H9 (cell line): ENCODE measurements around the gene CCL13. TPM values are rescaled to one million over a fixed set of nuclear protein-coding genes. Genes with fewer than 3 reads are reported as not detected.

Source experiments
- DNase-seq: peaks from one replicate; pipeline ENCODE4 v3.0.0-alpha.2; 2017
- H2AFZ ChIP-seq: one replicate; pipeline ENCODE4 v1.6.1; 2013; ENCODE audit warnings: mild to moderate bottlenecking, low read length, control low read depth, moderate library complexity
- H2AK5ac ChIP-seq: 2 replicates; pipeline ENCODE4 v1.6.1; 2013; ENCODE audit warnings: low read length, control low read depth, mixed read lengths; ENCODE audit not compliant: insufficient read length
- H2BK120ac ChIP-seq: one replicate; pipeline ENCODE4 v1.6.1; 2013; ENCODE audit warnings: low read depth, mild to moderate bottlenecking, low read length, control low read depth, inconsistent platforms; ENCODE audit not compliant: poor library complexity, severe bottlenecking
- H2BK12ac ChIP-seq: 2 replicates; pipeline ENCODE4 v1.6.1; 2013; ENCODE audit warnings: low read length, control low read depth, mixed read lengths, low read depth; ENCODE audit not compliant: insufficient read length
- H2BK15ac ChIP-seq: 2 replicates; pipeline ENCODE4 v1.6.1; 2013; ENCODE audit warnings: low read depth, low read length, control low read depth
- H2BK20ac ChIP-seq: one replicate; pipeline ENCODE4 v1.6.1; 2013; ENCODE audit warnings: low read depth, mild to moderate bottlenecking, low read length, control low read depth, inconsistent platforms; ENCODE audit not compliant: poor library complexity, severe bottlenecking
- H2BK5ac ChIP-seq: 2 replicates; pipeline ENCODE4 v1.6.1; 2013; ENCODE audit warnings: low read length, control low read depth, mixed read lengths; ENCODE audit not compliant: insufficient read length
- H3K14ac ChIP-seq: 2 replicates; pipeline ENCODE4 v1.6.1; 2013; ENCODE audit warnings: low read length, control low read depth; ENCODE audit not compliant: insufficient read depth
- H3K18ac ChIP-seq: 2 replicates; pipeline ENCODE4 v1.6.1; 2013; ENCODE audit warnings: low read depth, mild to moderate bottlenecking, mixed read lengths, low read length, control low read depth; ENCODE audit not compliant: insufficient read length
- H3K23ac ChIP-seq: 2 replicates; pipeline ENCODE4 v1.6.1; 2013; ENCODE audit warnings: low read length, control low read depth, mixed read lengths, low read depth; ENCODE audit not compliant: insufficient read length
- H3K23me2 ChIP-seq: 2 replicates; pipeline ENCODE4 v1.6.1; 2013; ENCODE audit warnings: low read depth, mild to moderate bottlenecking, mixed read lengths, low read length, control low read depth; ENCODE audit not compliant: insufficient read length, poor library complexity, severe bottlenecking
- H3K27ac ChIP-seq: 2 replicates; pipeline ENCODE4 v1.5.1; 2013; ENCODE audit warnings: low read length, control low read depth, mixed read lengths, low read depth; ENCODE audit not compliant: insufficient read length
- H3K27me3 ChIP-seq: 2 replicates; pipeline ENCODE4 v1.6.1; 2013; ENCODE audit warnings: low read length, control low read depth, inconsistent platforms; ENCODE audit not compliant: insufficient read depth
- H3K4ac ChIP-seq: 2 replicates; pipeline ENCODE4 v1.6.1; 2013; ENCODE audit warnings: low read depth, mild to moderate bottlenecking, control low read depth, inconsistent platforms, low read length, moderate library complexity
- H3K4me1 ChIP-seq: 2 replicates; pipeline ENCODE4 v1.6.1; 2013; ENCODE audit warnings: low read length, control low read depth, inconsistent platforms; ENCODE audit not compliant: insufficient read depth
- H3K4me2 ChIP-seq: 2 replicates; pipeline ENCODE4 v1.6.1; 2013; ENCODE audit warnings: low read length, control low read depth, mixed read lengths; ENCODE audit not compliant: insufficient read length, insufficient read depth
- H3K56ac ChIP-seq: 2 replicates; pipeline ENCODE4 v1.6.1; 2013; ENCODE audit warnings: low read depth, mild to moderate bottlenecking, mixed read lengths, low read length, control low read depth; ENCODE audit not compliant: insufficient read length
- H3K79me1 ChIP-seq: 2 replicates; pipeline ENCODE4 v1.6.1; 2013; ENCODE audit warnings: low read depth, mild to moderate bottlenecking, moderate library complexity, low read length, control low read depth, inconsistent platforms; ENCODE audit not compliant: insufficient read depth, poor library complexity, severe bottlenecking
- H3K79me2 ChIP-seq: 2 replicates; pipeline ENCODE4 v1.6.1; 2013; ENCODE audit warnings: low read length, control low read depth, inconsistent platforms; ENCODE audit not compliant: insufficient read depth
- H3K9ac ChIP-seq: 2 replicates; pipeline ENCODE4 v1.6.1; 2013; ENCODE audit warnings: low read length, control low read depth, mixed read lengths; ENCODE audit not compliant: insufficient read length; ENCODE audit errors: extremely low read depth
- H3K9me3 ChIP-seq: one replicate; pipeline ENCODE4 v1.6.1; 2013; ENCODE audit warnings: low read depth, low read length, inconsistent platforms; ENCODE audit not compliant: control insufficient read depth
- H3T11ph ChIP-seq: one replicate; pipeline ENCODE4 v1.6.1; 2013; ENCODE audit warnings: mild to moderate bottlenecking, low read length, control low read depth, inconsistent platforms
- H4K20me1 ChIP-seq: one replicate; pipeline ENCODE4 v1.6.1; 2013; ENCODE audit not compliant: control insufficient read depth, insufficient read length, insufficient read depth
- H4K5ac ChIP-seq: 2 replicates; pipeline ENCODE4 v1.6.1; 2013; ENCODE audit warnings: low read depth, mild to moderate bottlenecking, mixed read lengths, low read length, control low read depth; ENCODE audit not compliant: insufficient read length
- H4K8ac ChIP-seq: replicated peaks from 2 replicates; pipeline ENCODE4 v1.6.1; 2013; ENCODE audit warnings: low read length, control low read depth, mixed read lengths, low read depth; ENCODE audit not compliant: insufficient read length
- H4K91ac ChIP-seq: 2 replicates; pipeline ENCODE4 v1.6.1; 2013; ENCODE audit warnings: low read depth, mild to moderate bottlenecking, moderate library complexity, mixed read lengths, low read length, control low read depth; ENCODE audit not compliant: insufficient read length
- H3K27ac Mint-ChIP-seq, 3 experiments: 2 replicates in 2 of 3; 3 replicates in 1 of 3; pipeline ENCODE4 v1.8.0; 2020 to 2021; ENCODE audit warnings: mixed read lengths in 3 of 3, mild to moderate bottlenecking in 1 of 3, moderate library complexity in 1 of 3
- H3K27me3 Mint-ChIP-seq: 2 replicates; pipeline ENCODE4 v1.8.0; 2021; ENCODE audit warnings: low read depth, mild to moderate bottlenecking, moderate library complexity, mixed read lengths
- H3K36me3 Mint-ChIP-seq, 3 experiments: 2 replicates in 2 of 3; 3 replicates in 1 of 3; pipeline ENCODE4 v1.8.0; 2020 to 2021; ENCODE audit warnings: low read depth in 3 of 3, mixed read lengths in 3 of 3; ENCODE audit not compliant: insufficient read depth in 1 of 3
- H3K4me1 Mint-ChIP-seq, 2 experiments: 2 replicates each; pipeline ENCODE4 v1.8.0; 2020; ENCODE audit warnings: mixed read lengths in 2 of 2
- H3K4me3 Mint-ChIP-seq, 2 experiments: 2 replicates in 1 of 2; 3 replicates in 1 of 2; pipeline ENCODE4 v1.8.0; 2020 to 2021; ENCODE audit warnings: mild to moderate bottlenecking in 2 of 2, mixed read lengths in 2 of 2, moderate library complexity in 1 of 2
- H3K9me3 Mint-ChIP-seq, 2 experiments: 2 replicates in 1 of 2; 3 replicates in 1 of 2; pipeline ENCODE4 v1.8.0; 2020; ENCODE audit warnings: mild to moderate bottlenecking in 2 of 2, mixed read lengths in 2 of 2, moderate library complexity in 1 of 2
- WGBS: extraction: QIAGEN DNeasy Blood & Tissue Kit; methylation state at CpG from one replicate; pipeline ENCODE4 v1.1.7; 2013; ENCODE audit warnings: missing lambda C conversion rate, low lambda C conversion rate, mixed read lengths; ENCODE audit not compliant: insufficient read length; ENCODE audit errors: extremely low coverage; 5-methylcytosine and 5-hydroxymethylcytosine counted together
- total RNA-seq: library from RNA; stranded (reverse); gene quantifications from 2 replicates; pipeline ENCODE4 v1.2.1, GENCODE V29; 2021
- TF ChIP-seq, protein P1 (sequence below): fragments of 200-600 bp; sonication (generic); conservative IDR thresholded peaks from 3 replicates; pipeline ENCODE4 v1.8.0; 2021; ENCODE audit warnings: antibody characterized with exemption, mild to moderate bottlenecking

CCL13 gene
- total RNA-seq, 1 experiment from 2014 or later: not detected

DNA sequence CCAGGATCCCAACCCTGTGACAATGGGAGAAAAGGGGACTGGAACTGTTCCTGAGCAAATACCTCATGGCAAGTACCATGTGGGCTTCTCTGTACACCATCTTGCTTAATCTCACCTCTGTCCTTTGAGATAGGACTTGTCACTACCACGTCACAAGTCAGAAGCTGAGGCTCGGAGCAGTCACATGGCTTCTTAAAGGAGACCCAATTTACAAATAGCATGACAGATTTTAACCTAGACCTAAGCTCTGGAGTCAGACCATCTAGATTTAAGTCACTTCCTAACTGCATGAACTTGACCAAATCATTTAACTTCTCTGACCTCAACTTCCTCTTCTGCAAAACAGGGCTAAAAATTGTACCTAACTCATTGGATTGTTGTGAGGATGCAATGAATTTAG is 42.7 kb downstream of the CCL13 start:
- no peak overlapping the region for H4K5ac ChIP-seq
- no peak overlapping the region for H2BK20ac ChIP-seq
- H3K4me2 ChIP-seq: no peak overlapping the region
- no peaks in the 10 kb centered on the region for H3K9me3 ChIP-seq
- H3K79me1 ChIP-seq: no peaks in the 10 kb centered on the region
- H3K9ac ChIP-seq: no peak overlapping the region
- H3K14ac ChIP-seq: no peak overlapping the region
- H2BK120ac ChIP-seq: no peak overlapping the region
- no peaks in the 10 kb centered on the region for H3K23me2 ChIP-seq
- no peaks in the 10 kb centered on the region for H3K79me2 ChIP-seq
- no peak for DNase-seq
- H3K27ac ChIP-seq: no peak overlapping the region
- no peaks in the 10 kb centered on the region; a peak in 1 of 5 replicates for H3K9me3 Mint-ChIP-seq
- no peak overlapping the region for H2BK12ac ChIP-seq
- no peak overlapping the region for H3T11ph ChIP-seq
- TF ChIP-seq, protein P1, sequence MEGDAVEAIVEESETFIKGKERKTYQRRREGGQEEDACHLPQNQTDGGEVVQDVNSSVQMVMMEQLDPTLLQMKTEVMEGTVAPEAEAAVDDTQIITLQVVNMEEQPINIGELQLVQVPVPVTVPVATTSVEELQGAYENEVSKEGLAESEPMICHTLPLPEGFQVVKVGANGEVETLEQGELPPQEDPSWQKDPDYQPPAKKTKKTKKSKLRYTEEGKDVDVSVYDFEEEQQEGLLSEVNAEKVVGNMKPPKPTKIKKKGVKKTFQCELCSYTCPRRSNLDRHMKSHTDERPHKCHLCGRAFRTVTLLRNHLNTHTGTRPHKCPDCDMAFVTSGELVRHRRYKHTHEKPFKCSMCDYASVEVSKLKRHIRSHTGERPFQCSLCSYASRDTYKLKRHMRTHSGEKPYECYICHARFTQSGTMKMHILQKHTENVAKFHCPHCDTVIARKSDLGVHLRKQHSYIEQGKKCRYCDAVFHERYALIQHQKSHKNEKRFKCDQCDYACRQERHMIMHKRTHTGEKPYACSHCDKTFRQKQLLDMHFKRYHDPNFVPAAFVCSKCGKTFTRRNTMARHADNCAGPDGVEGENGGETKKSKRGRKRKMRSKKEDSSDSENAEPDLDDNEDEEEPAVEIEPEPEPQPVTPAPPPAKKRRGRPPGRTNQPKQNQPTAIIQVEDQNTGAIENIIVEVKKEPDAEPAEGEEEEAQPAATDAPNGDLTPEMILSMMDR: no peak
- no peaks in the 10 kb centered on the region for H4K20me1 ChIP-seq
- H2BK15ac ChIP-seq: no peak overlapping the region
- H3K4ac ChIP-seq: no peak overlapping the region
- H3K18ac ChIP-seq: no peak overlapping the region
- no peaks in the 10 kb centered on the region for H3K27me3 ChIP-seq
- no peak overlapping the region for H3K27ac Mint-ChIP-seq
- no peak overlapping the region for H3K23ac ChIP-seq
- no CpG with 5 or more reads among the region's 2 CpGs for WGBS
- H3K4me1 Mint-ChIP-seq: peaks cover 31 to 35% of the 10 kb centered on the region in 2 experiments
- H2AFZ ChIP-seq: no peak overlapping the region
- no peak overlapping the region for H3K4me3 Mint-ChIP-seq
- H4K8ac ChIP-seq: no peak overlapping the region
- no peak overlapping the region for H4K91ac ChIP-seq
- H3K4me1 ChIP-seq: no peaks in the 10 kb centered on the region
- H3K56ac ChIP-seq: no peak overlapping the region
- H2AK5ac ChIP-seq: no peak overlapping the region
- peaks cover 11% of the 10 kb centered on the region for H3K27me3 Mint-ChIP-seq
- no peaks in the 10 kb centered on the region for H3K36me3 Mint-ChIP-seq
- no peak overlapping the region for H2BK5ac ChIP-seq
